GM18951 (cell line): ENCODE results near the gene RABGAP1L.
"Not testable (repeated sequence)": the region's sequence is repeated elsewhere in the genome, so short reads cannot be mapped to it uniquely, and the experiment has no call there.

Source experiments
- POLR2A ChIP-seq: IDR thresholded peaks from 4 replicates; pipeline ENCODE4 v1.6.1; 2011; ENCODE audit warnings: mild to moderate bottlenecking; ENCODE audit not compliant: insufficient read length, insufficient read depth; ENCODE audit errors: extremely low read depth
- in situ Hi-C: fragments of 300-500 bp; cut with MboI; formaldehyde crosslinking; loops from one replicate; pipeline ENCODE4 v1.12.0; 2022; ENCODE audit warnings: low sequenced_read_pairs, mixed read lengths, inconsistent platforms; ENCODE audit not compliant: unreplicated experiment

RABGAP1L gene

GRCh38 chr1:174637487-174637886 is 478.2 kb downstream of the RABGAP1L start:
- TF ChIP-seq POLR2A, result no peak
- in situ Hi-C loops, result no loop called here

DNA sequence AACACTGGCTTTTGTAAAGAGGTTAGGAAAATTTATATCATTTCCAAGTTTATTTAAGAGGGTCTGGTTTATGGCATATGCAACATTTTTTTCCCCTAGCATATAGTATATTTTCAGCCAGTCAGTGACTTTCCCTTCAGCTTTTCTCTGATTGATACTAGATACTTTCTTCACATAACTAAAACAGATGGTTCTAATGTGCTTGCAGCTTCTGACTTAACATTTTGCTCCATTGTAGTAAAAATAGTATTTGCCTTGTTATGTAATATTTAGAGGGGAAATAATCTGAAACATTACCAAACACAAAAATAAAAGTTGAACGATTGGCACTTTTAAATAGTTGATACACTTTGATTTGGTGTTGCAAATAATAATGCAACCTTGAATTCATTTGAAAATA is 480.1 kb downstream of the RABGAP1L start:
- in situ Hi-C loops, result no loop called here
- no peak for TF ChIP-seq POLR2A

DNA sequence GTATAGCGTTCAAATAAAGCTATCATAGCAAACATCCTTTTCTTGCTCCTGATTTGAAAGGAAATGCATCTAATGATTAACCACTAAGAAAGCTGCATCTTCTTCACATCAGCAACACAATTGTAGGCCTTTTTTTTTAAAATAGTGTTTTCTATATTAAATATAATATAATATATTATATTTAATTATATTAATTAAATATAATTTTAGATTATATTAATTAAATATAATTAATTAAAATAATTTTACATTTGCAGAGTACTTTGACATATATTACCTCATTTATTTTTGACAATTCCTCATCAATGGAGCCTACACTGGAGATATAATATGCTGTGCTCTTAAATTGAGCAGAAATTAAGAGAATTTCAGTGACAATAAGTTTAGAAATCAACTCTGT is 481.5 kb downstream of the RABGAP1L start:
- in situ Hi-C loops, result no loop called here
- TF ChIP-seq POLR2A, result no peak

GRCh38 chr1:174642393-174642792 is 483.1 kb downstream of the RABGAP1L start:
- no peak for TF ChIP-seq POLR2A
- in situ Hi-C loops, result no loop called here

DNA sequence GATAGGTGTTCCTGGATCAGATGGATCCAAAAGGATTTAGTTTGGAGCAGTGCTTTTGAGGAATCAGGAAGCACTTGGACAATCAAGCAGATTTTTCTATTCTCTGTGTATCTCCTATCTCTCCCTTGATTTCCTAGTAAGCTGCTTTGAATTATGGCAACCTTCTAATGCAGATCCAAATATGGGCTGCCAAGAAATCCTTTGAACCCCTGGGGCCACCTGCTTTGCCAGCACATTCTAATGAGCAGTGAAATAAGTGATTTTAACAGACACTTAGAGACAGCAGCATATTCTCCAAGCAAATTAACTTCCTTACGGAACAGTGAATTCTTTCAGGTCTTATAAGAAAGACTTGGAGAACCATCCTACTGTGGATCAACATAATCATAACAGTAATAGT is 483.9 kb downstream of the RABGAP1L start:
- in situ Hi-C loops, result no loop called here
- no peak for TF ChIP-seq POLR2A

DNA sequence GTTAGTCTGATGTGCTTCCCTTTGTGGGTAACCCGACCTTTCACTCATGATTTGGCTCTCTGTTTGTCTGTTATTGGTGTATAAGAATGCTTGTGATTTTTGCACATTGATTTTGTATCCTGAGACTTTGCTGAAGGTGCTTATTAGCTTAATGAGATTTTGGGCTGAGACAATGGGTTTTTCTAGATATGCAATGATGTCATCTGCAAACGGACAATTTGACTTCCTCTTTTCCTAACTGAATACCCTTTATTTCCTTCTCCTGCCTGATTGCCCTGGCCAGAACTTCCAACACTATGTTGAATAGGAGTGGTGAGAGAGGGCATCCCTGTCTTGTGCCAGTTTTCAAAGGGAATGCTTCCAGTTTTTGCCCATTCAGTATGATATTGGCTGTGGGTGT is 490.3 kb downstream of the RABGAP1L start:
- in situ Hi-C loops, result not testable (repeated sequence)

- in situ Hi-C loops, result no loop called here
- TF ChIP-seq POLR2A, result no peak
Observed at GRCh38 chr1:174652569-174653280, 493.4 kb downstream of the RABGAP1L start.

DNA sequence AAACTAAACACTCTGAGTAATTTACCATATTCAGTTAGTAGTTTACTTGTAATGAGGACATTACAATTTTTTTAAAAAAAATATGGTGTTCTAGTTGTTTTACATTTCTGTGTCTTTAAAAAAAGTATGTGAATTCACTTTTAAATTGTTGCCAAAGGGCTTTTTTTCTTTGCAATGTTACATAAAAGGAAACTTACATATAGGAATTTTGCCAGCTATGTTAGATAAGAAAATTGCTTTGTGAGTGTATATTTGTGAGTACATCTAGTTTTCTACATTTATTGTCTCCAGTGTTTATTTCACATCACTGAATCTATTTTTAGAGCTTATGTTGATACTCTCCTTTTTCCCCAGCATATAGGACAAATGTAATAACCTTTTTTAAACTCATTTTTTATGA is 495.2 kb downstream of the RABGAP1L start:
- in situ Hi-C loops, result no loop called here
- TF ChIP-seq POLR2A, result no peak

- in situ Hi-C loops, result no loop called here
- TF ChIP-seq POLR2A, result no peak
Observed at GRCh38 chr1:174656409-174657059, 497.2 kb downstream of the RABGAP1L start.

GRCh38 chr1:174657411-174657810 is 498.1 kb downstream of the RABGAP1L start:
- no peak for TF ChIP-seq POLR2A
- in situ Hi-C loops, result no loop called here

DNA sequence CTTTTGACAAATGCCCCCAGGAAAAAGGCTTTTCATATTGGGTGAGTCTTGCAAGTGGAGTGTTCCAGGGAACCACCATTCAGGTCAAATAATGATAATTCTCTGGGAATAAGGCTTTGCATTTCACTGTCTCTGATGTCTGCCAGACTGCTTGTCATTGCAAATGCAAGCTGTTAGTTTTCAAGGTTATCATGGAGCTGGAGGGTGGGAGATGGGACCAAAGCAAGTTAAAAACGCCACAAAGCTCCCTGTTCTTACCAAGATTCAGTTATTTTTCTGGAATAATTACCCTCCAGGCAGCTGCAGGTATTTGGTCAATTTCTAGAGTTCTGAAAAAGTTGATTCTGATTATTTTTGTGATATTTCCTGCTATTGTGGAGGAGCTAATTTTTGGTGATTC is 498.6 kb downstream of the RABGAP1L start:
- in situ Hi-C loops, result no loop called here
- no peak for TF ChIP-seq POLR2A

GRCh38 chr1:174659823-174660222 is 500.5 kb downstream of the RABGAP1L start:
- in situ Hi-C loops, result no loop called here
- TF ChIP-seq POLR2A, result no peak

GRCh38 chr1:174660476-174660875 is 501.2 kb downstream of the RABGAP1L start:
- in situ Hi-C loops, result no loop called here
- TF ChIP-seq POLR2A, result no peak

- no peak for TF ChIP-seq POLR2A
- in situ Hi-C loops, result no loop called here
Observed at GRCh38 chr1:174663358-174663757, 504.0 kb downstream of the RABGAP1L start.
